ENCODE results near the gene LDLRAD3.

Gene LDLRAD3

DNA sequence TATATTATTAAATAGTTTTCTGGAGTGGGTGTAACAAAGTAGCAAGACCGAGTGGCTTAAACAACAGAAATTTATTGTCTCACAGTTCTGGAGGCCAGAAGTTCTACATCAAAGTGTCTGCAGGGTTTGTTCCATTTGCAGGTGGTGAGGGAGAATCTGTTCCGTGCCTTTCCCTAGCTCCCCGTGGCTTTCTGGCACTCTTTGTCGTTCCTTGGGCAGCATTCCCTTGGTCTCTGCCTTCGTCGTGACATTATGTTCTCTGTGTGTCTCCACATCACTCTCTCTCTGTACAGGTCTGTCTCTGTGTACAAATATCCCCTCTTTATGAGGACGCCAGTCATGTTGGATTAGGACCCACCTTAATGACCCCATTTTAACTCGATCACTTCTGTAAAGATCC, 38.2 kb downstream of the LDLRAD3 start:
- Histone ChIP-seq H3K4me1 (ENCODE audit: control insufficient read depth, low read length) (no peaks in the 10 kb centered on the region), H3K36me3 (ENCODE audit: control insufficient read depth, low read length) (no peaks in the 10 kb centered on the region), H3F3A (ENCODE audit: control insufficient read depth, insufficient read depth) (no peaks in the 10 kb centered on the region), H3K9me3 (ENCODE audit: control insufficient read depth, insufficient read depth, low read length) (no peaks in the 10 kb centered on the region; the same call in 1 of the 2 replicates), H3K27me3 (ENCODE audit: control insufficient read depth, low read length) (no peaks in the 10 kb centered on the region), H3K4me2 (ENCODE audit: low read length) (no peak overlapping the region), H4K20me1 (ENCODE audit: control insufficient read depth, insufficient read depth, low read depth, low read length) (no peaks in the 10 kb centered on the region), H3K4me3 (ENCODE audit: low read length) (no peak overlapping the region), H3K9me2 (replicated peaks; ENCODE audit: control insufficient read depth, low read length) (no peaks in the 10 kb centered on the region), H3K79me2 (ENCODE audit: control insufficient read depth, low read length) (no peaks in the 10 kb centered on the region), H3K27ac (ENCODE audit: low read depth, low read length) (no peak overlapping the region)
- no peak for TF ChIP-seq EZH2phosphoT487 (IDR thresholded peaks at IDR 0.05; ENCODE audit: borderline replicate concordance, low read length)
- TF ChIP-seq, protein P1, sequence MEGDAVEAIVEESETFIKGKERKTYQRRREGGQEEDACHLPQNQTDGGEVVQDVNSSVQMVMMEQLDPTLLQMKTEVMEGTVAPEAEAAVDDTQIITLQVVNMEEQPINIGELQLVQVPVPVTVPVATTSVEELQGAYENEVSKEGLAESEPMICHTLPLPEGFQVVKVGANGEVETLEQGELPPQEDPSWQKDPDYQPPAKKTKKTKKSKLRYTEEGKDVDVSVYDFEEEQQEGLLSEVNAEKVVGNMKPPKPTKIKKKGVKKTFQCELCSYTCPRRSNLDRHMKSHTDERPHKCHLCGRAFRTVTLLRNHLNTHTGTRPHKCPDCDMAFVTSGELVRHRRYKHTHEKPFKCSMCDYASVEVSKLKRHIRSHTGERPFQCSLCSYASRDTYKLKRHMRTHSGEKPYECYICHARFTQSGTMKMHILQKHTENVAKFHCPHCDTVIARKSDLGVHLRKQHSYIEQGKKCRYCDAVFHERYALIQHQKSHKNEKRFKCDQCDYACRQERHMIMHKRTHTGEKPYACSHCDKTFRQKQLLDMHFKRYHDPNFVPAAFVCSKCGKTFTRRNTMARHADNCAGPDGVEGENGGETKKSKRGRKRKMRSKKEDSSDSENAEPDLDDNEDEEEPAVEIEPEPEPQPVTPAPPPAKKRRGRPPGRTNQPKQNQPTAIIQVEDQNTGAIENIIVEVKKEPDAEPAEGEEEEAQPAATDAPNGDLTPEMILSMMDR (IDR thresholded peaks at IDR 0.05; ENCODE audit: low read depth, low read length, poor library complexity, severe bottlenecking) = no peak

DNA sequence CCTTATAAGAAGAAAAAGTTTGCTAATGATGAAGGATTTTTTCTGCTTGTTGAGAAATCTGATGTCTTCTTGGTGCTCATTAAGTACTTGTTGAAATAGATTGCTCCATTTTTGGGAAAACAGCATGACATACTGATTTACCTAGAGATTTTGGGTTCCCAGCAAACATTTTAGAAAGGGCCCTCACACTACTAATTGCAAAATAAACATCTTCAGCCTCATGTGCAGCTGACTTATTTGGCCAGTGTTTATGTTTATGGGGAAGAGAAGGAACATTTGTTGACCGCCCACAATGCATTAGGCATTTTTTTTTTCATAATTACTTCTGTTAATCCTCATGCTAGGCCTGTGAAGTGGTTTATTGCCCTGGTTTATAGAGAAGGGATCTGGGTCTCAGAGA, 40.1 kb downstream of the LDLRAD3 start:
- no peak for TF ChIP-seq EZH2phosphoT487 (IDR thresholded peaks at IDR 0.05; ENCODE audit: borderline replicate concordance, low read length)
- TF ChIP-seq, protein P1 (IDR thresholded peaks at IDR 0.05; ENCODE audit: low read depth, low read length, poor library complexity, severe bottlenecking) = no peak
- H3K4me2 ChIP-seq (ENCODE audit: low read length) = no peak overlapping the region

DNA sequence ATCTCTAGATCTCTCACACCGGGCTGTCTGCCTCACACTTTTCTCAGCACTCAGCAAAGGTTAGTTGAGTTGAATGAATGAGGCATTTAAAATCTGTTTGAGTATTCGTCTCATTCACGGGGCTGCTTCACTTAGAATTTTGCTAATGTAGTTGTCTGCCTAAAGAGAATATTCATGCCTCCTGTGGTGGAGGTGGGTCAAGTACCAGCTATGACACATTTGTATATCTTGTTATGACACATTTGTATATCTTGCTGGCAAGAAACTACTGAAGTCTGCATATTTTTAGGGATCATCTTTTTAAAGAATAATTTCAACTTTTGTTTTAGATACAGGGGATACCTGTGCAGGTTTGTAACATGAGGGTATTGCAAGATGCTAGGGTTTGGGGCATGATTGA, 43.1 kb downstream of the LDLRAD3 start:
- Histone ChIP-seq H3F3A (ENCODE audit: control insufficient read depth, insufficient read depth) (no peaks in the 10 kb centered on the region), H3K36me3 (ENCODE audit: control insufficient read depth, low read length) (no peaks in the 10 kb centered on the region), H3K4me2 (ENCODE audit: low read length) (no peak overlapping the region), H3K27ac (ENCODE audit: low read depth, low read length) (no peak overlapping the region), H3K27me3 (ENCODE audit: control insufficient read depth, low read length) (no peaks in the 10 kb centered on the region), H3K4me3 (ENCODE audit: low read length) (no peak overlapping the region), H3K4me1 (ENCODE audit: control insufficient read depth, low read length) (no peaks in the 10 kb centered on the region), H3K79me2 (ENCODE audit: control insufficient read depth, low read length) (no peaks in the 10 kb centered on the region), H3K9me2 (replicated peaks; ENCODE audit: control insufficient read depth, low read length) (no peaks in the 10 kb centered on the region), H3K9me3 (ENCODE audit: control insufficient read depth, insufficient read depth, low read length) (no peaks in the 10 kb centered on the region; the same call in 1 of the 2 replicates), H4K20me1 (ENCODE audit: control insufficient read depth, insufficient read depth, low read depth, low read length) (no peaks in the 10 kb centered on the region)
- TF ChIP-seq, protein P1 (IDR thresholded peaks at IDR 0.05; ENCODE audit: low read depth, low read length, poor library complexity, severe bottlenecking) = no peak
- no peak for TF ChIP-seq EZH2phosphoT487 (IDR thresholded peaks at IDR 0.05; ENCODE audit: borderline replicate concordance, low read length)

More for the DNA sequence above, 40.1 kb downstream of the LDLRAD3 start:
- Histone ChIP-seq H3K36me3 (ENCODE audit: control insufficient read depth, low read length) (no peaks in the 10 kb centered on the region), H3K27me3 (ENCODE audit: control insufficient read depth, low read length) (no peaks in the 10 kb centered on the region), H3K9me3 (ENCODE audit: control insufficient read depth, insufficient read depth, low read length) (no peaks in the 10 kb centered on the region; the same call in 1 of the 2 replicates), H3K4me1 (ENCODE audit: control insufficient read depth, low read length) (no peaks in the 10 kb centered on the region), H3K79me2 (ENCODE audit: control insufficient read depth, low read length) (no peaks in the 10 kb centered on the region), H3K27ac (ENCODE audit: low read depth, low read length) (no peak overlapping the region), H4K20me1 (ENCODE audit: control insufficient read depth, insufficient read depth, low read depth, low read length) (no peaks in the 10 kb centered on the region), H3K4me3 (ENCODE audit: low read length) (no peak overlapping the region), H3F3A (ENCODE audit: control insufficient read depth, insufficient read depth) (no peaks in the 10 kb centered on the region), H3K9me2 (replicated peaks; ENCODE audit: control insufficient read depth, low read length) (no peaks in the 10 kb centered on the region)

All from DOHH2 (cell line).